HepG2 (cell line): Measurements from ENCODE around the gene NPC1. TPM values are rescaled to one million over a fixed set of nuclear protein-coding genes. Genes with fewer than 3 reads are reported as not detected.

Source experiments
- ATAC-seq: fragments of 200-7000 bp; cut with Tn5 transposase; 3 replicates; pipeline ENCODE4 v1.9.1; 2020; ENCODE audit warnings: mild to moderate bottlenecking, moderate library complexity
- BruUV-seq: library from RNA; stranded (reverse); fragments of 400-500 nt; replicated peaks from 2 replicates; lab custom pipeline; 2021; lab: Mats Ljungman, UMichigan
- CTCF ChIA-PET: fragments of 300-600 bp; formaldehyde crosslinking; extraction: SDS; loops from one replicate; lab custom pipeline; 2021; ENCODE audit warnings: low total read pairs, inconsistent platforms, low intra/inter-chr PET ratio; lab: Yijun Ruan, JAX
- POLR2A ChIA-PET: fragments of 350-600 bp; sonication (Branson Sonifier 250); formaldehyde crosslinking; loops from one replicate; lab custom pipeline; 2020; ENCODE audit warnings: antibody characterized with exemption, inconsistent platforms; lab: Yijun Ruan, JAX
- DNase-seq: peaks from one replicate; pipeline ENCODE4 v3.0.0-alpha.2; 2015; ENCODE audit warnings: low spot score
- FAIRE-seq: peaks from 3 replicates; lab custom pipeline; 2011; peaks lifted over from hg19 to GRCh38; lab: Jason Lieb, UNC
- H2AFZ ChIP-seq: one replicate; pipeline ENCODE4 v1.6.1; 2011; ENCODE audit warnings: low read length, inconsistent platforms
- H3K27ac ChIP-seq: fragments of 300-600 bp; 3 replicates; pipeline ENCODE4 v1.8.0; 2011; ENCODE audit warnings: mixed run types, mild to moderate bottlenecking, mixed read lengths, low read length, inconsistent platforms; ENCODE audit not compliant: insufficient read depth; ENCODE audit errors: extremely low read length
- H3K27me3 ChIP-seq, 2 experiments: fragments of 200-600 bp in 1 of 2; 2 replicates in 1 of 2; 3 replicates in 1 of 2; pipeline versions ENCODE4 v1.6.0 to v1.8.0; 2011; ENCODE audit warnings: low read length in 2 of 2, mild to moderate bottlenecking in 2 of 2, moderate library complexity in 2 of 2, inconsistent platforms in 1 of 2; ENCODE audit not compliant: insufficient read depth in 2 of 2, control insufficient read depth in 1 of 2
- H3K36me3 ChIP-seq, 2 experiments: fragments of 200-600 bp in 1 of 2; replicated peaks in 1 of 2; 2 replicates in 1 of 2; 3 replicates in 1 of 2; pipeline versions ENCODE4 v1.5.1 to v1.8.0; 2011; ENCODE audit warnings: low read length in 2 of 2, inconsistent platforms in 1 of 2; ENCODE audit not compliant: insufficient read depth in 2 of 2, control insufficient read depth in 1 of 2
- H3K4me1 ChIP-seq: 2 replicates; pipeline ENCODE4 v1.5.1; 2012; ENCODE audit warnings: low read length, inconsistent platforms; ENCODE audit not compliant: insufficient read depth
- H3K4me2 ChIP-seq: 2 replicates; pipeline ENCODE4 v1.6.0; 2011; ENCODE audit warnings: low read depth, low read length, inconsistent platforms
- H3K4me3 ChIP-seq, 3 experiments: fragments of 200-600 bp in 1 of 3; sonication (generic), shearing (Covaris generic) in 1 of 3; replicated peaks in 1 of 3; 2 replicates each; pipeline ENCODE4 v1.5.1; 2011 to 2016; ENCODE audit warnings: low read length in 3 of 3, inconsistent platforms in 2 of 3, low read depth in 2 of 3, mild to moderate bottlenecking in 2 of 3, control low read depth in 1 of 3, mixed read lengths in 1 of 3; ENCODE audit not compliant: insufficient read depth in 1 of 3
- H3K79me2 ChIP-seq: one replicate; pipeline ENCODE4 v1.6.1; 2011; ENCODE audit warnings: low read length, inconsistent platforms; ENCODE audit not compliant: insufficient read depth
- H3K9ac ChIP-seq: 2 replicates; pipeline ENCODE4 v1.6.0; 2011; ENCODE audit warnings: mild to moderate bottlenecking, low read depth, low read length, inconsistent platforms; ENCODE audit not compliant: insufficient read depth
- H3K9me3 ChIP-seq: 2 replicates; pipeline ENCODE4 v1.5.1; 2012; ENCODE audit warnings: mild to moderate bottlenecking, low read length
- H4K20me1 ChIP-seq: 2 replicates; pipeline ENCODE4 v1.6.0; 2011; ENCODE audit warnings: inconsistent platforms, mild to moderate bottlenecking, low read length, moderate library complexity; ENCODE audit not compliant: insufficient read depth
- HDAC1 ChIP-seq: sonication (generic); formaldehyde crosslinking; IDR thresholded peaks from 2 replicates; pipeline ENCODE4 v1.5.1; 2020; ENCODE audit warnings: mild to moderate bottlenecking, missing genetic modification reagents
- HES4 ChIP-seq: sonication (generic); formaldehyde crosslinking; IDR thresholded peaks from 2 replicates; pipeline ENCODE4 v1.9.0; 2021; ENCODE audit warnings: mild to moderate bottlenecking, missing genetic modification reagents, borderline replicate concordance
- HIC2 ChIP-seq: sonication (generic); formaldehyde crosslinking; IDR thresholded peaks from 2 replicates; pipeline ENCODE4 v1.9.0; 2022; ENCODE audit warnings: low read depth, missing genetic modification reagents
- HINFP ChIP-seq: sonication (generic); formaldehyde crosslinking; IDR thresholded peaks from 2 replicates; pipeline ENCODE4 v1.4.0; 2020; ENCODE audit warnings: low read depth, mild to moderate bottlenecking, missing genetic modification reagents
- JARID2 ChIP-seq: sonication (generic); formaldehyde crosslinking; IDR thresholded peaks from 2 replicates; pipeline ENCODE4 v1.8.1; 2023; ENCODE audit warnings: missing genetic modification reagents, inconsistent platforms; ENCODE audit not compliant: insufficient replicate concordance
- JUNB ChIP-seq: sonication (generic); formaldehyde crosslinking; IDR thresholded peaks from 2 replicates; pipeline ENCODE4 v1.8.0; 2022; ENCODE audit warnings: missing genetic modification reagents, mild to moderate bottlenecking, borderline replicate concordance
- MIER3 ChIP-seq: IDR thresholded peaks from 2 replicates; pipeline ENCODE4 v1.6.1; 2016; ENCODE audit warnings: missing compliant biosample characterization, borderline replicate concordance
- PCBP2 ChIP-seq: fragments of 200-400 bp; formaldehyde crosslinking; optimal IDR thresholded peaks from 2 replicates; pipeline ENCODE3; 2018; ENCODE audit warnings: low read length, low read depth; ENCODE audit not compliant: poor library complexity, severe bottlenecking
- PRPF4 ChIP-seq: fragments of 200-400 bp; formaldehyde crosslinking; IDR thresholded peaks from 2 replicates; pipeline ENCODE4 v1.6.1; 2016; ENCODE audit warnings: low read length, low read depth; ENCODE audit not compliant: poor library complexity, severe bottlenecking
- SRY ChIP-seq: sonication (generic); formaldehyde crosslinking; IDR thresholded peaks from 2 replicates; pipeline ENCODE4 v1.8.0; 2022; ENCODE audit warnings: mild to moderate bottlenecking, missing genetic modification reagents
- TCF7 ChIP-seq: sonication (generic); IDR thresholded peaks from 2 replicates; pipeline ENCODE4 v1.6.1; 2016; ENCODE audit warnings: antibody characterized with exemption, low read depth
- TEAD3 ChIP-seq: optimal IDR thresholded peaks from 2 replicates; pipeline ENCODE3; 2016; ENCODE audit warnings: borderline replicate concordance
- YEATS4 ChIP-seq: sonication (generic); formaldehyde crosslinking; IDR thresholded peaks from 2 replicates; pipeline ENCODE4 v1.4.0; 2020; ENCODE audit warnings: missing genetic modification reagents, borderline replicate concordance
- ZNF180 ChIP-seq: sonication (generic); formaldehyde crosslinking; IDR thresholded peaks from 2 replicates; pipeline ENCODE4 v1.4.0; 2020; ENCODE audit warnings: low read depth, missing genetic modification reagents, borderline replicate concordance
- ZNF546 ChIP-seq: sonication (generic); formaldehyde crosslinking; conservative IDR thresholded peaks from 2 replicates; pipeline ENCODE4 v1.8.1; 2023; ENCODE audit warnings: mild to moderate bottlenecking, missing genetic modification reagents
- ZNF616 ChIP-seq: sonication (generic); formaldehyde crosslinking; IDR thresholded peaks from 2 replicates; pipeline ENCODE4 v1.5.0; 2020; ENCODE audit warnings: low read depth, mild to moderate bottlenecking, missing genetic modification reagents
- ZNF883 ChIP-seq: sonication (generic); formaldehyde crosslinking; IDR thresholded peaks from 2 replicates; pipeline ENCODE4 v1.5.1; 2020; ENCODE audit warnings: mild to moderate bottlenecking, missing genetic modification reagents; ENCODE audit errors: not compliant biosample characterization
- ZSCAN5A ChIP-seq: sonication (generic); formaldehyde crosslinking; IDR thresholded peaks from 2 replicates; pipeline ENCODE4 v1.8.0; 2022; ENCODE audit warnings: mild to moderate bottlenecking, missing genetic modification reagents, borderline replicate concordance
- WGBS: methylation state at CpG from one replicate; pipeline ENCODE4 v1.1.6; 2017; ENCODE audit warnings: low lambda C conversion rate; 5-methylcytosine and 5-hydroxymethylcytosine counted together
- in situ Hi-C: cut with HindIII; loops from 2 replicates; pipeline ENCODE4 v1.10.0; 2017; ENCODE audit warnings: low pct_unique_long_range_greater_than_20kb; ENCODE audit not compliant: extremely low pct_ligation_motif_present
- intact Hi-C: fragments of 100-400 bp; cut with micrococcal nuclease; formaldehyde crosslinking; loops from one replicate; pipeline ENCODE4 v1.10.0; 2022; ENCODE audit not compliant: unreplicated experiment
- polyA plus RNA-seq, 8 experiments: library from polyadenylated mRNA; depleted of rRNA in 3 of 8; stranded (reverse) in 7 of 8; unstranded in 1 of 8; fragments of >200 nt; fragmentation: Illumina TruSeq in 4 of 8; extraction: Trizol in 4 of 8; gene quantifications; 2 replicates each; pipeline versions ENCODE4 v1.2.1 to v1.2.3, GENCODE V29; 2011 to 2016; ENCODE audit warnings: low read depth in 4 of 8, missing spikeins in 1 of 8, mixed read lengths in 1 of 8; ENCODE audit not compliant: insufficient read depth in 1 of 8
- total RNA-seq, 5 experiments: library from RNA; depleted of rRNA; stranded (reverse); fragments of >200 nt; fragmentation: Illumina TruSeq; extraction: Trizol; gene quantifications; 2 replicates each; pipeline ENCODE4 v1.2.3, GENCODE V29; 2016; ENCODE audit warnings: low read depth in 1 of 5

The NPC1 gene
- total and polyA plus RNA-seq, 2 of the 13 experiments (the other 11 are each of a cell fraction or from before 2014, with no cell fraction given) = 46.5 to 114 TPM

- Histone ChIP-seq H3K4me1 (peaks cover 64% of the 10 kb centered on the region), H2AFZ (no peak overlapping the region), H3K27me3 (no peaks in the 10 kb centered on the region), H4K20me1 (no peaks in the 10 kb centered on the region), H3K4me2 (peak overlapping the region; percentile 57), H3K79me2 (peaks cover 16% of the 10 kb centered on the region), H3K4me3 (peak overlapping the region in 1 of 3 experiments; percentile 37; a peak in 3 of 6 replicates), H3K9ac (peak overlapping the region; percentile 69), H3K27ac (peak overlapping the region; percentile 93), H3K9me3 (no peaks in the 10 kb centered on the region), H3K36me3 (peaks cover 38 to 67% of the 10 kb centered on the region in 2 experiments)
- intact Hi-C loops (loop anchor here (1.0 to 5.0 kb wide), 4 partner anchors 8 to 39 kb away; partner anchors contain the start of gene NPC1), in situ Hi-C loops (no loop called here)
- ChIA-PET POLR2A (interaction anchor here (0.7 to 4.6 kb wide), 8 partner anchors 8 to 103 kb away, joined by 3 to 25 read pairs (median 8); partner anchors contain the start of genes NPC1 and RIOK3), CTCF (no interaction called here)
- DNase-seq = peak; percentile 96
- 17% methylated on average over 19 of the region's 19 CpGs for WGBS
- FAIRE-seq = peak; percentile 99
- no TSS peak for BruUV-seq
- peak; percentile 97 for ATAC-seq
- TF ChIP-seq HDAC1 (CRISPR knock-in tag) = peak; percentile 93
- TF ChIP-seq JARID2 (CRISPR knock-in tag) = no peak
- TF ChIP-seq ZNF546 (CRISPR knock-in tag) = no peak
- peak; percentile 64 for TF ChIP-seq TEAD3 (CRISPR knock-in tag)
- peak; percentile 64 for TF ChIP-seq TCF7
- no peak for TF ChIP-seq HINFP
- TF ChIP-seq ZNF180 (CRISPR knock-in tag) = no peak
- peak; percentile 43 for TF ChIP-seq ZNF883 (CRISPR knock-in tag)
- no peak for TF ChIP-seq PCBP2
- TF ChIP-seq SRY = no peak
- TF ChIP-seq PRPF4 = no peak
- no peak for TF ChIP-seq ZNF616 (CRISPR knock-in tag)
- TF ChIP-seq HIC2 (CRISPR knock-in tag) = no peak
- TF ChIP-seq HES4 = no peak
- TF ChIP-seq ZSCAN5A (CRISPR knock-in tag) = peak; percentile 53; the same call in 1 of the 2 replicates
- peak; percentile 84; the same call in 1 of the 2 replicates for TF ChIP-seq MIER3 (CRISPR knock-in tag)
- peak; percentile 95 for TF ChIP-seq YEATS4 (CRISPR knock-in tag)
- no peak for TF ChIP-seq JUNB (CRISPR knock-in tag)
Measured at GRCh38 chr18:23556145-23556780, 30.0 kb downstream of the NPC1 start.
